SH-SY5Y (cell line): ENCODE results near the gene LCP2.

Experiments used
- GATA2 ChIP-seq: IDR thresholded peaks from 2 replicates; pipeline ENCODE4 v1.6.1; 2011; ENCODE audit warnings: mild to moderate bottlenecking, low read depth, low read length
- GATA3 ChIP-seq: IDR thresholded peaks from 2 replicates; pipeline ENCODE4 v1.6.1; 2011; ENCODE audit warnings: low read depth, mild to moderate bottlenecking, low read length, moderate library complexity

The LCP2 gene

GRCh38 chr5:170308686-170309085, 11.1 kb upstream of the LCP2 start:
- no peak for TF ChIP-seq GATA2

DNA sequence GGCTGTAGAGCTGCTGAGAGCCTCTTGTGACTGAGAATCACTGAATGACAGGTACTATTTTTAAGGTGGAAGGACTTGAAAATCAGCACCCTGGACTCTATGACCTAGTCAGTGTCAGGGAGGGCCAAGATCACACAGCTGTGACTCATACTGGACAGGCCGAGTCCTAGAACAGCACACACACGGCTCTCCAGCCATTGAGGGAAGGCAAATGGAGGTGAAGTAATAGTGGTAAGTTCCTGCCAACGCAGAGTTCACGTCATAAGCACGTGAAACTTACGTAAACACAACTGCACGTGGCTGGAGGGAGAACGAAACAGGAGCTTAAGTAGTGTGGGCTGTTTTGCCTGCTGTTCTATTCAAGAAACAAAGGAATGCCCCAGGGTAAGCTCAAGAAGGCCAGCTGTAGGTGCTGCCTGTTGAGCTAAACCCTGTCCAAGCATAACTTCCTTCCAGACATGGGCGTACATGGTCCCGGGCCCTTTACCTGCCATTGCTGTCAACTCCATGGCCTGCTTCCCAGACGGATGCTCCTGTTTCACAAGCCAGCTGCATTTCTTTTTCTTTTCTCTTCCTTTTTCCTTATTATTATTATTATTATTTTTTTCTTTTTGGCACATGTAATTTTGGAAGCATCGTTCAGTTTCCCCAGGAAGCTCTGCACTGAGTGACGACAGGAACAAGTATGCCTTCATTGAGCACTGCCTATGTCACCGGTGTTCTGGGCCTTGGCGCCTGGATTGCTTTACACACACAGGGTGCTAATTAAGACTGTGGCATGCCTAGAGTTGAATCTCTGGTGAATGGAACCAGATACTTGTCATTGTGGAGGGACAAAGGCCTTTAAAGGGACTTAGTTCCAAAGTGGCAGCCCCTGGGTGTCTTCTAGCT, 10.2 kb upstream of the LCP2 start:
- TF ChIP-seq GATA2 (no peak), GATA3 (no peak)

- TF ChIP-seq GATA2 (no peak), GATA3 (no peak)
These were observed 8.8 kb upstream of the LCP2 start for GRCh38 chr5:170306381-170306831.

DNA sequence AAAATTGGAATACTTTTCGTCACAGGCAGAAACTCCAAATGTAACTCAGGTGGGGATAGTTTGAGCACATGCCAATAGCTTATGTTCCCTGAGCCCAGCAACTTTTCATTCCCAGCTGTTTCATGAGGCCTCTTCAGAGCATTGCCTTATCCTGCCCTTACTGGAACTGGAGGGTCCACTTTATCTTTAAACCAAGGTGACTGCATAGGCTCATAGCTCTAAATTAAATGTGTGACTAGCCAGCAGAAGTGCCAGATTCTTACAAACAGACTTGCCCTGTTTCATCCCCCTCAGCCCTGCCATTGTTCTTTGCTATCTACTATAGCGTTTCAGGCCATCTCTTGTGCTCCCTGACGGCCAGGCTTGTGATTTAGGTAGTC, 8.1 kb upstream of the LCP2 start:
- no peak for TF ChIP-seq GATA2
- TF ChIP-seq GATA3 = no peak

- TF ChIP-seq GATA2 (no peak), GATA3 (no peak)
These were observed 7.6 kb upstream of the LCP2 start for GRCh38 chr5:170305016-170305645.

- TF ChIP-seq GATA3 (no peak), GATA2 (no peak)
These were observed 6.0 kb upstream of the LCP2 start for GRCh38 chr5:170303549-170303948.

GRCh38 chr5:170302653-170303501, 5.3 kb upstream of the LCP2 start:
- TF ChIP-seq GATA3 (no peak), GATA2 (no peak)

DNA sequence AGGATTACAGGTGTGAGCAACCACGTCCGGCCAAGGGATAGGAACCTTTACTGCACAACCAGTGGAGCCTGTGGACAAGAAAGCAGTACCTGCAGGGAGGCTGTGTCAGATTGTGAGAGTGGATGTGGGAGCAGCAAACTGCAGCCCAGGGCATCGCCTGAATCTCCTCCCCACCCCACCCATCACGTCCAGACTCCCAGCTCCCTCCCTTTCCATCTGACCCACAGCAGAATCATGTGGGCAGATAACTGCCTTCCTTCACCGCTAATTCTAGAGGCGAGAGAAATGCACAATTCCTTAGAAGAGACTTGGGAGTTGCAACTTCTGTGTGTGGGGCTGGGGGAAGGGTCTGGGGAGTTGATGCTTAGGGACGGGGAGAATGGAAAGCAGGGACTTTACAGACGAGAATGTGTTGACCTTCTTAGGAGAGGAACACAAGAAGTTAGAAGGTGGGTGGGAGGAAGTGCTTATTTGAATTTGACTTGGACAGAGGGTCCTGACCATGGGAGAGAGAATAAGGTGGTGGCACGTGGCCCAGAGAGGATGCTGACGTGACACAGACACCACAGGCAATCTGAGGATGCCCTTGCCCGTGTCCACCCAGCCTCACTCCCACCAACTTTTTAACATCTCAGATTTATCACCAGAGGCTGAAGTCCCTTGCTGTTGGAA, 4.5 kb upstream of the LCP2 start:
- TF ChIP-seq GATA3 (no peak), GATA2 (no peak)

DNA sequence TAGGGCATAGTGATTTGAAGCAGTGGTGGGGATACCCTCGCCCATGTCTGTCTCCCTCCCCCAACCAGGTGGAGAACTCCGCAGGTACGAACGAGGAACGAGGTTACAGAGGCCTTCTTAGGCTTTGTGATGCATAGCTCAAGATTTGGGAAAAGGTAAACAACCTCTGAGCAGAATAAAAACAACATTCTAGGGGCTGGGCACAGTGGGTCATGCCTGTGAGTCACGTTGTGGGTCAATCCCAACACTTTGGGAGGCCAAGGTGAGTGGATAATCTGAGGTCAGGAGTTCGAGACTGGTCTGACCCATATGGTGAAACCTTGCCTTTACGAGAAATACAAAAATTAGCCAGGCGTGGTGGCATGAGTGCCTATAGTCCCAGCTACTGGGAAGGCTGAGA, 3.6 kb upstream of the LCP2 start:
- no peak for TF ChIP-seq GATA2
- no peak for TF ChIP-seq GATA3

GRCh38 chr5:170300361-170301013, 2.9 kb upstream of the LCP2 start:
- TF ChIP-seq GATA3 (no peak), GATA2 (no peak)

GRCh38 chr5:170296935-170297588, 515 bp downstream of the LCP2 start:
- TF ChIP-seq GATA3 = no peak
- TF ChIP-seq GATA2 = no peak

DNA sequence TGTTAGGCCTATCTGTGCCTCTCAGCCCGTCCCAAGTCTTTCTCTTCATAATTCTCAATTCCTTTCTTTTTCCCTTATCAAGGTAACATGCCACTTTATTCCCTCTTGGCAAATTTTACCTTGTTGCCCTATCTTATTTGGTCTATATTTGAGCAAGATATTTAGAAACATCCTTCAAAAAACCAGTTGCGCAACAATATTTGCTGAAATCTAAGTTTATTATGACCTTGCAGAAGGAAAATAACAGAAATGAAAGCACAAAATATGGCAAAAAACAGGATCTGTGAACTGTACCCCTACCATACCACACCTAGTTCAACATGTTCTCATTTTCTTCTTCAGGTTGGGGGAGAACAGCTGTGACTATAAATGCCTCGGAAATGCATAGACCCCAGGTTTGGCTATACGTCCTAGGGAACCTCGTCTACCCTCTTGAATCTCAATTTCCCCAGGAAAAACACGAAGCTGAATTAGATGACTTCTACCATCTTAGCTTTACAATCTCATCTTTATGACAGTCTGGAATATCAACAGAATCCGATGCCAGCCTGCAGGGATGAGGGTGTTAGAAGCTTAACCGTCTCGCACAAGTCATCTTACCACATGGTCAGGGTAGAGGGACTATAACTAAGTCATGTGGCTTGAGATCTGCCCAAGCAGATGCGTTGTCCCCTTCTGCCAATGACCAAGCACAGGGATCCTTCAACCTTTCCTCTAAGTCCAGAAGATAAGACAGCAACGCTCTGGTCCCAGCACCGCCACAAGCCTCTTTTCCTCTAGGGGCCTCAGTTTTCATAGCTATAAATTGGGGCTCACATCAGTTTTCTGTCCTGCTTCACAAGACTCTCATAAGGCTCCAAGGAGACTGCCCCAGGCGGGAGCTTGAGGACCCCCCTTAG, 1.3 kb downstream of the LCP2 start:
- TF ChIP-seq GATA2 (no peak), GATA3 (no peak)
